ENCODE results near the gene RABGAP1L. TPM values are rescaled to one million over a fixed set of nuclear protein-coding genes. Genes with fewer than 3 reads are reported as not detected.

The RABGAP1L gene
- polyA plus RNA-seq, 1 donor (not counting 4 experiments of a cell fraction or from before 2014, with no cell fraction given), result 24.2 TPM

DNA sequence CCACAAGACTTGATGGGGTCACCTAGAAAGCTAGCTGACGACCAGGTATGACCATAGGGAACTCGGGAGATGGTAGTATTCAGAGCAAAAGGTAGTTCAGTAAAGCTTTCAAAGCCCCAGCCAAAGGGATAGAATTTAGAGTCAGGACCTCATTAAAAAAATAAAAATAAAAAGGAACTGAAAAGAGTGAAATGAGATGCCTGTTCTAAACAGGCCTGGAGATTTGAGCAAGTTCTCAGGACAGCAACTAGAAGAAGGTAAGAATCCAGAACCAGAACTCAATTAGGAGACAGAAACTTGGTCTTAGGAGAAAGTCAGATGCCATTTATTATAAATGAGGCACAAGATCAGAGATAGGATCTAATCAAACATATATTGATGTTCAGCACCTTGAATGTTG is 575.0 kb downstream of the RABGAP1L start:
- no peaks in the 10 kb centered on the region for H3K79me2 ChIP-seq (ENCODE audit: control insufficient read depth, insufficient read depth, low read length)
- no peaks in the 10 kb centered on the region for H3K9me3 ChIP-seq (ENCODE audit: control insufficient read depth, low read depth, low read length)
- FAIRE-seq (no peak), DNase-seq (ENCODE audit: low read depth, low spot score) (no peak)
- dilution Hi-C loops (cut with MboI; ENCODE audit: extremely low pct_ligation_motif_present, low sequenced_read_pairs), result loop anchor here (25.0 kb wide), 1 partner anchor 472 kb away; no protein-coding TSS in a partner anchor
- no peak overlapping the region for H3K4me3 ChIP-seq (ENCODE audit: control insufficient read depth in 2 of 3, extremely low read depth in 1 of 3, insufficient read depth in 2 of 3, low read depth in 1 of 3, low read length in 3 of 3)
- H3K9me1 ChIP-seq (ENCODE audit: control insufficient read depth, extremely low read depth, insufficient read depth, low read length), result no peaks in the 10 kb centered on the region
- H3K27me3 ChIP-seq (ENCODE audit: control insufficient read depth, extremely low read depth, insufficient read depth, low read length), result no peaks in the 10 kb centered on the region
- no peak overlapping the region for H3K27ac ChIP-seq (ENCODE audit: control insufficient read depth, insufficient read depth, low read length)
- no peaks in the 10 kb centered on the region for H3K36me3 ChIP-seq (ENCODE audit: control insufficient read depth in 2 of 2, extremely low read depth in 1 of 2, insufficient read depth in 2 of 2, low read length in 2 of 2)
- no peaks in the 10 kb centered on the region for H3K4me1 ChIP-seq (ENCODE audit: control insufficient read depth, extremely low read depth, insufficient read depth, low read length)
- TF ChIP-seq EZH2 (IDR thresholded peaks at IDR 0.05; ENCODE audit: low read length), result no peak
- TF ChIP-seq, protein P1, sequence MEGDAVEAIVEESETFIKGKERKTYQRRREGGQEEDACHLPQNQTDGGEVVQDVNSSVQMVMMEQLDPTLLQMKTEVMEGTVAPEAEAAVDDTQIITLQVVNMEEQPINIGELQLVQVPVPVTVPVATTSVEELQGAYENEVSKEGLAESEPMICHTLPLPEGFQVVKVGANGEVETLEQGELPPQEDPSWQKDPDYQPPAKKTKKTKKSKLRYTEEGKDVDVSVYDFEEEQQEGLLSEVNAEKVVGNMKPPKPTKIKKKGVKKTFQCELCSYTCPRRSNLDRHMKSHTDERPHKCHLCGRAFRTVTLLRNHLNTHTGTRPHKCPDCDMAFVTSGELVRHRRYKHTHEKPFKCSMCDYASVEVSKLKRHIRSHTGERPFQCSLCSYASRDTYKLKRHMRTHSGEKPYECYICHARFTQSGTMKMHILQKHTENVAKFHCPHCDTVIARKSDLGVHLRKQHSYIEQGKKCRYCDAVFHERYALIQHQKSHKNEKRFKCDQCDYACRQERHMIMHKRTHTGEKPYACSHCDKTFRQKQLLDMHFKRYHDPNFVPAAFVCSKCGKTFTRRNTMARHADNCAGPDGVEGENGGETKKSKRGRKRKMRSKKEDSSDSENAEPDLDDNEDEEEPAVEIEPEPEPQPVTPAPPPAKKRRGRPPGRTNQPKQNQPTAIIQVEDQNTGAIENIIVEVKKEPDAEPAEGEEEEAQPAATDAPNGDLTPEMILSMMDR (optimal IDR thresholded peaks at IDR 0.05 in 1 of 3, IDR thresholded peaks at IDR 0.05 in 1 of 3, conservative IDR thresholded peaks at IDR 0.05 in 1 of 3; ENCODE audit: extremely low read depth in 1 of 3, insufficient read depth in 2 of 3, low read length in 3 of 3), result no peak
- H3K9ac ChIP-seq (ENCODE audit: control insufficient read depth, extremely low read depth, insufficient read depth, low read length), result no peak overlapping the region
- H2AFZ ChIP-seq (ENCODE audit: control insufficient read depth, low read length), result no peak overlapping the region
- no peaks in the 10 kb centered on the region for H4K20me1 ChIP-seq (ENCODE audit: control insufficient read depth, extremely low read depth, insufficient read depth, low read length)
- H3K4me2 ChIP-seq (ENCODE audit: control insufficient read depth, extremely low read depth, insufficient read depth, low read depth, low read length), result no peak overlapping the region

DNA sequence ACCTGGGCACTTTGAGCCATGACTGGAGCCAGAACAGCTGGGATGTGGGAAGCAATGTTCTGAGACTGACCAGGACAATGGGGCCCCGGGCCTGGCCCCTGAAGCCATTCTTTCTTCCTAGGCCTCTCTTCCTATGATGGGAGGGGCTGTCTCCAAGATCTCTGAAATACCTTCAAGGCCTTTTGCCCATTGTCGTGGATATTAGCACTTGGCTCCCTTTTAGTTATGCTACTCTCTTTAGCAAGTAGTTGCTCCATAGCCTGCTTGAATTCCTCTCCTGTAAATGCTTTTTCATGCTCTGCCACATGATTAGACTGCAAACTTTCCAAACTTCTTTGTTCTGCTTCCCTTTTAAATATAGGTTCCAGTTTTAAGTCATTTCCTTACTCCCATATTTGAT is 577.5 kb downstream of the RABGAP1L start:
- Histone ChIP-seq H3K9me3 (ENCODE audit: control insufficient read depth, low read depth, low read length) (no peaks in the 10 kb centered on the region), H3K36me3 (ENCODE audit: control insufficient read depth in 2 of 2, extremely low read depth in 1 of 2, insufficient read depth in 2 of 2, low read length in 2 of 2) (no peaks in the 10 kb centered on the region), H3K4me2 (ENCODE audit: control insufficient read depth, extremely low read depth, insufficient read depth, low read depth, low read length) (no peak overlapping the region), H3K27ac (ENCODE audit: control insufficient read depth, insufficient read depth, low read length) (no peak overlapping the region), H3K79me2 (ENCODE audit: control insufficient read depth, insufficient read depth, low read length) (no peaks in the 10 kb centered on the region), H3K4me1 (ENCODE audit: control insufficient read depth, extremely low read depth, insufficient read depth, low read length) (no peaks in the 10 kb centered on the region), H3K4me3 (ENCODE audit: control insufficient read depth in 2 of 3, extremely low read depth in 1 of 3, insufficient read depth in 2 of 3, low read depth in 1 of 3, low read length in 3 of 3) (no peak overlapping the region), H4K20me1 (ENCODE audit: control insufficient read depth, extremely low read depth, insufficient read depth, low read length) (no peaks in the 10 kb centered on the region), H3K9me1 (ENCODE audit: control insufficient read depth, extremely low read depth, insufficient read depth, low read length) (no peaks in the 10 kb centered on the region), H3K27me3 (ENCODE audit: control insufficient read depth, extremely low read depth, insufficient read depth, low read length) (no peaks in the 10 kb centered on the region), H2AFZ (ENCODE audit: control insufficient read depth, low read length) (no peak overlapping the region), H3K9ac (ENCODE audit: control insufficient read depth, extremely low read depth, insufficient read depth, low read length) (no peak overlapping the region)
- DNase-seq (ENCODE audit: low read depth, low spot score), result no peak
- no peak for FAIRE-seq
- TF ChIP-seq, protein P1 (optimal IDR thresholded peaks at IDR 0.05 in 1 of 3, IDR thresholded peaks at IDR 0.05 in 1 of 3, conservative IDR thresholded peaks at IDR 0.05 in 1 of 3; ENCODE audit: extremely low read depth in 1 of 3, insufficient read depth in 2 of 3, low read length in 3 of 3), result no peak
- TF ChIP-seq EZH2 (IDR thresholded peaks at IDR 0.05; ENCODE audit: low read length), result no peak
- dilution Hi-C loops (cut with MboI; ENCODE audit: extremely low pct_ligation_motif_present, low sequenced_read_pairs), result loop anchor here (25.0 kb wide), 1 partner anchor 475 kb away; no protein-coding TSS in a partner anchor

Measured in keratinocyte (primary cell).